H1 (cell line): Measurements from ENCODE around the gene TGM6. TPM values are rescaled to one million over a fixed set of nuclear protein-coding genes. Genes with fewer than 3 reads are reported as not detected.

Source experiments
- BRCA1 ChIP-seq: IDR thresholded peaks from 2 replicates; pipeline ENCODE4 v1.6.1; 2012; ENCODE audit warnings: low read depth, low read length, improper control_type of control experiment
- CHD7 ChIP-seq: fragments of 300-600 bp; sonication (generic); IDR thresholded peaks from 2 replicates; pipeline ENCODE4 v1.7.1; 2012; ENCODE audit warnings: low read length, moderate library complexity, mild to moderate bottlenecking, inconsistent platforms; ENCODE audit not compliant: insufficient replicate concordance
- EGR1 ChIP-seq: IDR thresholded peaks from 2 replicates; pipeline ENCODE4 v1.6.1; 2011; ENCODE audit warnings: low read depth, low read length, borderline replicate concordance
- KDM1A ChIP-seq: fragments of 200-600, 300-600 bp; sonication (generic); IDR thresholded peaks from 2 replicates; pipeline ENCODE4 v1.7.1; 2016; ENCODE audit warnings: mild to moderate bottlenecking, low read length, borderline replicate concordance
- RNF2 ChIP-seq: fragments of 200-900, 300-1000 bp; sonication (generic); IDR thresholded peaks from 2 replicates; pipeline ENCODE4 v1.7.1; 2016; ENCODE audit warnings: borderline replicate concordance, low read depth, mild to moderate bottlenecking, antibody characterized with exemption, low read length; ENCODE audit not compliant: poor library complexity, severe bottlenecking; ENCODE audit errors: missing control alignments
- SAP30 ChIP-seq: fragments of 300-600 bp; sonication (generic); IDR thresholded peaks from 2 replicates; pipeline ENCODE4 v1.7.1; 2012; ENCODE audit warnings: low read length, moderate library complexity, mild to moderate bottlenecking, inconsistent platforms; ENCODE audit not compliant: insufficient read depth, insufficient replicate concordance
- SP2 ChIP-seq: IDR thresholded peaks from 2 replicates; pipeline ENCODE4 v1.6.1; 2012; ENCODE audit warnings: mild to moderate bottlenecking, low read length, inconsistent platforms
- TAF7 ChIP-seq: optimal IDR thresholded peaks from 2 replicates; pipeline ENCODE3; 2011; ENCODE audit warnings: low read depth, mild to moderate bottlenecking, inconsistent platforms, low read length, moderate library complexity, borderline replicate concordance
- USF2 ChIP-seq: IDR thresholded peaks from 2 replicates; pipeline ENCODE4 v1.6.1; 2011; ENCODE audit warnings: low read length, improper control_type of control experiment
- YY1 ChIP-seq: IDR thresholded peaks from 2 replicates; pipeline ENCODE4 v1.6.1; 2011; ENCODE audit warnings: low read depth, mild to moderate bottlenecking, low read length
- polyA plus RNA-seq, 7 experiments: library from polyadenylated mRNA; depleted of rRNA in 3 of 7; stranded (reverse) in 5 of 7; unstranded in 2 of 7; fragments of >200 nt in 5 of 7; fragments of 200-250 nt in 2 of 7; gene quantifications; 1 replicate in 5 of 7; 2 replicates in 1 of 7; 4 replicates in 1 of 7; pipeline versions ENCODE4 v1.2.1 to v1.2.3, GENCODE V29; 2011 to 2013; ENCODE audit warnings: missing spikeins in 2 of 7, mixed read lengths in 2 of 7
- total RNA-seq: library from RNA; stranded (reverse); fragmentation: NEBNext Ultra II Directional; extraction: Animal tissue kit (Norgen Biotek cat#: 25700); gene quantifications from 2 replicates; pipeline ENCODE4 v1.2.1, GENCODE V29; 2021

TGM6 gene
- total and polyA plus RNA-seq, 2 of the 8 experiments (the other 6 are each of a cell fraction or from before 2014, with no cell fraction given), result 0.03 TPM; not detected in 1

GRCh38 chr20:2462484-2462883, 81.8 kb downstream of the TGM6 start (continued):
- TF ChIP-seq CHD7, result no peak
- TF ChIP-seq YY1, result no peak
- TF ChIP-seq RNF2, result no peak
- TF ChIP-seq EGR1, result no peak
- no peak for TF ChIP-seq SP2
- no peak for TF ChIP-seq BRCA1
- no peak for TF ChIP-seq USF2
- no peak for TF ChIP-seq SAP30
- TF ChIP-seq KDM1A, result no peak
- TF ChIP-seq TAF7, result no peak
